Measurements from ENCODE around the gene SYT7. TPM values are rescaled to one million over a fixed set of nuclear protein-coding genes. Genes with fewer than 3 reads are reported as not detected.
A peak's percentile ranks its signal among the peaks of the same experiment; 100 is the strongest.

Gene SYT7
- total and polyA plus RNA-seq, 8 donors, result 2.1 to 8.4 (median 6.8) TPM

DNA sequence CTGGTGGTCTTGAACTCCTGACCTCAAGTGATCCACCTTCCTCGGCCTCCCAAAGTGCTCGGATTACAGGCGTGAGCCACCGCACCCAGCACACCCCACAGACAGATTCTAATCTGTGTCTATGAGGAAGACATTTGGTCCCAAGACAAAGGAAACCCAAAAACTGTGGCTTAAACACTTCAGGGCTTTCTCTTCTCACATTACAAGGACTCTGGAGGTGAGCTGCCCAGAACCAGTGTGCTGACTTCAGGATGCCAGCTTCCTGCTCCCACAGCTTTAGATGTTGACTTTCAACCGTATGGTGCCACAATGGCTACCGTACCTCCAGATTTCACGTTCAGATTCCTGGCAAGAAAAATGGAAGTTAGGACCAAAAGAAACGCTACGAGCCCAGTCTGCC is 32.2 kb upstream of the SYT7 start:
- DNase-seq (no peak), ATAC-seq (no peak)
- TF ChIP-seq, protein P1, sequence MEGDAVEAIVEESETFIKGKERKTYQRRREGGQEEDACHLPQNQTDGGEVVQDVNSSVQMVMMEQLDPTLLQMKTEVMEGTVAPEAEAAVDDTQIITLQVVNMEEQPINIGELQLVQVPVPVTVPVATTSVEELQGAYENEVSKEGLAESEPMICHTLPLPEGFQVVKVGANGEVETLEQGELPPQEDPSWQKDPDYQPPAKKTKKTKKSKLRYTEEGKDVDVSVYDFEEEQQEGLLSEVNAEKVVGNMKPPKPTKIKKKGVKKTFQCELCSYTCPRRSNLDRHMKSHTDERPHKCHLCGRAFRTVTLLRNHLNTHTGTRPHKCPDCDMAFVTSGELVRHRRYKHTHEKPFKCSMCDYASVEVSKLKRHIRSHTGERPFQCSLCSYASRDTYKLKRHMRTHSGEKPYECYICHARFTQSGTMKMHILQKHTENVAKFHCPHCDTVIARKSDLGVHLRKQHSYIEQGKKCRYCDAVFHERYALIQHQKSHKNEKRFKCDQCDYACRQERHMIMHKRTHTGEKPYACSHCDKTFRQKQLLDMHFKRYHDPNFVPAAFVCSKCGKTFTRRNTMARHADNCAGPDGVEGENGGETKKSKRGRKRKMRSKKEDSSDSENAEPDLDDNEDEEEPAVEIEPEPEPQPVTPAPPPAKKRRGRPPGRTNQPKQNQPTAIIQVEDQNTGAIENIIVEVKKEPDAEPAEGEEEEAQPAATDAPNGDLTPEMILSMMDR (IDR thresholded peaks at IDR 0.05), result no peak
- H3K4me1 ChIP-seq, result no peaks in the 10 kb centered on the region
- no peak overlapping the region for H3K4me3 ChIP-seq
- no peaks in the 10 kb centered on the region for H3K36me3 ChIP-seq
- peaks cover 0 to 18% of the 10 kb centered on the region in 2 donors for H3K27me3 ChIP-seq
- intact Hi-C loops (cut with DNase I), result no loop called here
- H3K27ac ChIP-seq, result no peak overlapping the region
- no peaks in the 10 kb centered on the region for H3K9me3 ChIP-seq

DNA sequence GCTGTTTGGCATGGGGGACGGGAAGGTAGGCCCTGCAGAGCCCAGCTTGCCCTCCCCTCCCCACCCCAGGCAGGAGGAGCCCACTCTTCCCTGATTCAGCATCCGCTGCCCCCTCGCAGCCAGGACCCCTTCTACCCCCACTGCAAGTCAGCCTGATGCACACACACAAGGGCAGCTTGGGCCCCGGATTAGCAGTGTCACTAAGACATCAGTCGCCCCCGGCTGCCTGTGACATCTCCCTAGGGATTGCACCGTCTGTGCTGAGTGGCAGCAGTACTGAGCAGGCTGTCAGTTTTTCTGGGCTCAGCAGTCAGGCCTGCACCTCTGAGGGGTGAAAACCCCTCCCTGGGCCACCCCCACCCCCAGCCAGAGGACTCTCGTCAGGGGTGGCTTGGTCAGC is 30.4 kb upstream of the SYT7 start:
- no peak for DNase-seq
- Histone ChIP-seq H3K27ac (no peak overlapping the region), H3K4me3 (no peak overlapping the region), H3K4me1 (no peaks in the 10 kb centered on the region), H3K9me3 (no peaks in the 10 kb centered on the region), H3K27me3 (peaks cover 0 to 18% of the 10 kb centered on the region in 2 donors), H3K36me3 (no peaks in the 10 kb centered on the region)
- TF ChIP-seq, protein P1 (IDR thresholded peaks at IDR 0.05), result no peak
- ATAC-seq, result no peak
- intact Hi-C loops (cut with DNase I), result no loop called here

DNA sequence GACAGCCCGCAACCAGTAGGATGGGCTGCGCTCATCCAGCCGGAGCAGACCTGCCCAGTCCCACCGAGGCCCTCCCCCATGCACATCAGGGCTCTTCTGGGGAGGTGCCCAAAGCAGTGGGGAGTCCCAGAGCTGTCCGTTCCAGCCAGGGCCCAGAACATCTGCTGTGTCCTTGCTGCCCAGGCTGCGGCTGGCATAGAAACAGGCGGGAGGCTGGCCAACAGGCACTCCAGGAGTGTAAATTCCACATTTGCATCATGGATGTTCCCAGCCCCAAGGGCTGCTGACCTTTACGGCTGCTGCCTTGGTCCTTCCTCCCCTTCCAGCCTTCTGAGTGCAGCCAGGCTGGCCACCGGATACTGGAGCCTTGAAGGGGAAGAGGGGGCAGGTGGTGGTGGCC is 30.0 kb upstream of the SYT7 start:
- no peak for DNase-seq
- Histone ChIP-seq H3K4me3 (no peak overlapping the region), H3K4me1 (no peaks in the 10 kb centered on the region), H3K9me3 (no peaks in the 10 kb centered on the region), H3K27ac (no peak overlapping the region), H3K36me3 (no peaks in the 10 kb centered on the region), H3K27me3 (peaks cover 0 to 18% of the 10 kb centered on the region in 2 donors)
- TF ChIP-seq, protein P1 (IDR thresholded peaks at IDR 0.05), result no peak
- no peak for ATAC-seq
- intact Hi-C loops (cut with DNase I), result no loop called here

DNA sequence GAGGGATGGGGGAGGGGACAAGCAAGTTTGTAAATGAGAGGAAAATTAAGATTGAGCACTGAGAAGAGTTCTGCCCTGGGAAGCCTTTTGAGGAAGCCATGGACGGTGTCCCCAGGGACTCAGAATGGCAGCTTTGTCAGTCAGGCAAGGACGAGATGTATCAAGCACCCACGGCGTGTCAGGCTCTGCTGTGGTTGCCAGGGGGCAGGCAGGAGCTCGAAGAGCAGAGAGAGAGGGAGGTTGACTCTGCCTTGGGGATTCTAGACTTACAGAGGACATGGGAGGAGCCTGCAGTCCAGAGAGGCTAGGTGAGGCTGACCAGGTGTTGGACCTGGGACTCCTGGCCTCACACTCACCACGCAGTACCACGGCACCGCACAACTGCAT is 29.1 kb upstream of the SYT7 start:
- TF ChIP-seq, protein P1 (IDR thresholded peaks at IDR 0.05), result no peak
- intact Hi-C loops (cut with DNase I), result no loop called here
- Histone ChIP-seq H3K9me3 (no peaks in the 10 kb centered on the region), H3K4me3 (no peak overlapping the region), H3K36me3 (no peaks in the 10 kb centered on the region), H3K27ac (no peak overlapping the region), H3K4me1 (no peaks in the 10 kb centered on the region), H3K27me3 (peaks cover 0 to 18% of the 10 kb centered on the region in 2 donors)
- ATAC-seq, result peak; percentile 58
- DNase-seq, result no peak

DNA sequence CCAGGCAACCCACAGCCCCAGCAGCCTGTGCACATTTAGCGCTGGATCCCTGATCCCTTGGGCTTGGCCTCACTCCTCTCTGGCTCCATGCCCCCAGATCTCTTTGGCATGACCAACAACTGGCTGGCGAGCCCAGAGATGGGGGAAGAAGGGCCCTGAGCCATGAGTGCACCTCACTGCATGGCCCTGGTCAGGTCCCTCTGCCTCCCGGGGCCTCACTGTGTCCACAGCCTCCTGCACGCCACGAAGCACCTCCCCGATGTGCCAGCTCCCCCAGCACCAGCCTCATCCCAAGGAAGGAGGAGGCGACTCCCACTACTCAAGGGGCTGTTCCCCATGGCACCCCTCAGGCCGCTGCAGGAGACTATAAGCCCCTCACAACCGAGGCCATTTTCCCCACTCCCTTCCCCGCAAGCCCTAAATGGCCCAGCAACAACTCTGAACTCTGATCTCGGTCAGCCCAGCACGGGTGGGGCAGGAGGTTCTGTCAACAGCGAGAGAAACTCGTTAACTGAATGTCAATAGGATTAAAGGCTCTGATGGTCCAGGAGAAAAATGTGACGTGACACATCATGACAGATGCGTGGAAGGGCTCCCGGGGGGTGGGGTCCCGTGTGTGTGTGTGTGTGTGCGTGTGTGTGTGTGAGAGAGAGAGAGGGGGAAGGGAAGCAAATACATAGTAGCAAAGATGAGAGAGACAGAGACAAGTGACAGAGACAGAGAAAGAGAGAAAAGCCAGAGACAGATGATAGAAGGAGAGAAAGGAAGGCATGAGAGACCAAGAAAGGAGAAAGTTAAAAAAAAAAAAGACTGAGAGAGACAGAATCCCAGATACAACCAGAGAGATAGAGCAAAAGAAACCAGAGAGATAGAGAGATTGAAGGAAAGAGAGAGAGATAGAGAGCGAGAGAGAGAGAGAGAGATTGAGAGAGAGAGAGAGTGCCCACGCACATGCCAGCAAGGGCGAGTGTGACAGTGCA is 28.4 kb upstream of the SYT7 start:
- H3K27ac ChIP-seq, result no peak overlapping the region
- peak; percentile 20 for ATAC-seq

More for the DNA sequence above, 28.4 kb upstream of the SYT7 start:
- intact Hi-C loops (cut with DNase I), result no loop called here
- H3K9me3 ChIP-seq, result no peaks in the 10 kb centered on the region
- H3K4me1 ChIP-seq, result no peaks in the 10 kb centered on the region
- no peak for DNase-seq
- no peaks in the 10 kb centered on the region for H3K36me3 ChIP-seq
- TF ChIP-seq, protein P1 (IDR thresholded peaks at IDR 0.05), result no peak
- H3K4me3 ChIP-seq, result no peak overlapping the region
- peaks cover 0 to 18% of the 10 kb centered on the region in 2 donors for H3K27me3 ChIP-seq

Data from left lung (tissue), 10 donors.